Measurements from ENCODE around the gene CLEC2L. TPM values are rescaled to one million over a fixed set of nuclear protein-coding genes. Genes with fewer than 3 reads are reported as not detected.

CLEC2L gene
- total and polyA plus RNA-seq, 2 experiments from 2014 or later = not detected

DNA sequence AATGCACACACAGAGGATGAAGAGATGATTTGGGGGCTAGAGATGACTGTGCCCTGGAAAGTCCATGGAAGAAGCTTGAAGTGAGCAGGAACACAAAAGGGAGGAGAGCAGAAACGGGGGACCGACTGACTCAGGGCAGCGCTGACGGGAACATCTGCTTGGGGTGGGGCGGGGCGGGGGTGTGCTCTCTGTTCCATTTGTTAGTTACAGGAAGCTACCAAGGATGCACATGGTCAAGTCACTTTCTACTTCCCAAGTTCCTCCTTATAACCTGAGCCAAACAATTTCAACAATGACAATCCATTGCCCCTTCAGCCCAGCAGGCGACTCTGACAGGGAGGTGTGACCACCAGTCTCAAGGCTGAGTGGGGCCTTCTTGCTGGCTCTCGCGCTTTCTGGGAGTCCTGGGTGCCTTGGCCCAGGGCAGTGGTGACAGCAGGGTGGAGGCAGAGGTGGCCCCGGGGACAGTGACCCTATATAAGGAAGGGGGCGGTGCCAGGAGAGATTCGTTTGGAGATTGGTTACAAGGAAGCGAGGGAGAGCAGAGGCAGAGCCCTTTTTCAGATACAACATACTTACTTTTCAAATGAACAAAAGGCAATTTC is 39.6 kb downstream of the CLEC2L start:
- ATAC-seq (no peak), DNase-seq (ENCODE audit: low spot score) (no peak)
- Histone ChIP-seq H3K4me3 (no peak overlapping the region), H3K4me1 (ENCODE audit: insufficient read depth) (peaks cover 15% of the 10 kb centered on the region), H3K36me3 (ENCODE audit: insufficient read depth) (no peaks in the 10 kb centered on the region), H3K4me2 (no peak overlapping the region), H2AFZ (no peak overlapping the region), H3K79me2 (replicated peaks; ENCODE audit: insufficient read depth) (no peaks in the 10 kb centered on the region), H3K9me2 (ENCODE audit: insufficient read depth) (no peaks in the 10 kb centered on the region), H3K27ac (ENCODE audit: low read depth) (no peak overlapping the region), H3F3A (replicated peaks; ENCODE audit: low read depth) (no peaks in the 10 kb centered on the region), H3K27me3 (ENCODE audit: insufficient read depth) (no peaks in the 10 kb centered on the region), H4K20me1 (replicated peaks; ENCODE audit: insufficient read depth) (no peaks in the 10 kb centered on the region)
- no peak for TF ChIP-seq ZNF331 (CRISPR knock-in tag; IDR thresholded peaks at IDR 0.05; ENCODE audit: low read depth)
- no peak overlapping the region for H3K27ac Mint-ChIP-seq
- H3K4me3 Mint-ChIP-seq = no peak overlapping the region
- no peaks in the 10 kb centered on the region for H3K36me3 Mint-ChIP-seq (ENCODE audit: low read depth)
- no peaks in the 10 kb centered on the region; the same call in 1 of the 3 replicates for H3K9me3 Mint-ChIP-seq
- H3K4me1 Mint-ChIP-seq = peaks cover 18% of the 10 kb centered on the region
- H3K27me3 Mint-ChIP-seq (ENCODE audit: insufficient read depth, low read depth, poor library complexity) = peaks cover 3% of the 10 kb centered on the region

DNA sequence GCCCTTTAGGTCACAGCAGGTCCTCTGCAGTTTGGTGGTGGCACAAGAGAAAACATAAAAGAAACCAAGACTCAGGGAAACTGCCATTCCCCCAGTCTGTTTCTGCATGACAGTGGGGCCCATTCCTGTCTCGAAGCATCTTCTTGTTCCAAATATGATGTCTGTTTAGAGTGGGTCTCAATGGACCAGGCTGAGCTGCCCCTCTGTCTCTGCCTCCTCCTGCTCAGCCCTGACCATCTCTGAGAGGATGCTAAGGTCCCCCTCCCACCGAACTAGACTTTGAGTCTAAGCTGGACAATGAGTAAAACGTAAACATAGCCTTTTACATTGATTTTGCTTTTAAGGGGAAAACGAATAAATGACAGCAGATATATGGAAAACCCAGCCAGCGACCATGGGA is 40.4 kb downstream of the CLEC2L start:
- no peaks in the 10 kb centered on the region for H4K20me1 ChIP-seq (replicated peaks; ENCODE audit: insufficient read depth)
- H3K27ac Mint-ChIP-seq = no peak overlapping the region
- peaks cover 1% of the 10 kb centered on the region for H3K27me3 Mint-ChIP-seq (ENCODE audit: insufficient read depth, low read depth, poor library complexity)
- H3F3A ChIP-seq (replicated peaks; ENCODE audit: low read depth) = no peaks in the 10 kb centered on the region
- no peak overlapping the region for H3K4me3 ChIP-seq
- H2AFZ ChIP-seq = no peak overlapping the region
- no peaks in the 10 kb centered on the region; the same call in 1 of the 3 replicates for H3K9me3 Mint-ChIP-seq
- no peaks in the 10 kb centered on the region for H3K9me2 ChIP-seq (ENCODE audit: insufficient read depth)
- H3K36me3 Mint-ChIP-seq (ENCODE audit: low read depth) = no peaks in the 10 kb centered on the region
- H3K4me2 ChIP-seq = no peak overlapping the region
- peaks cover 15% of the 10 kb centered on the region for H3K4me1 ChIP-seq (ENCODE audit: insufficient read depth)
- H3K79me2 ChIP-seq (replicated peaks; ENCODE audit: insufficient read depth) = no peaks in the 10 kb centered on the region
- no peak overlapping the region for H3K27ac ChIP-seq (ENCODE audit: low read depth)
- no peaks in the 10 kb centered on the region for H3K27me3 ChIP-seq (ENCODE audit: insufficient read depth)
- H3K4me1 Mint-ChIP-seq = peaks cover 18% of the 10 kb centered on the region
- DNase-seq (ENCODE audit: low spot score) (no peak), ATAC-seq (no peak)
- TF ChIP-seq ZNF331 (CRISPR knock-in tag; IDR thresholded peaks at IDR 0.05; ENCODE audit: low read depth) (no peak), NANOG (IDR thresholded peaks at IDR 0.05; ENCODE audit: borderline replicate concordance) (no peak), EZH2phosphoT487 (IDR thresholded peaks at IDR 0.05; ENCODE audit: unreplicated experiment) (no peak), STAT1 (IDR thresholded peaks at IDR 0.05; ENCODE audit: unreplicated experiment) (no peak), POLR2AphosphoS5 (IDR thresholded peaks at IDR 0.05; ENCODE audit: low read depth) (no peak), ZNF114 (CRISPR knock-in tag; IDR thresholded peaks at IDR 0.05) (no peak), EZH2 (IDR thresholded peaks at IDR 0.05; ENCODE audit: low read depth, unreplicated experiment) (no peak), JUNB (IDR thresholded peaks at IDR 0.05; ENCODE audit: unreplicated experiment) (no peak)
- TF ChIP-seq, protein P1, sequence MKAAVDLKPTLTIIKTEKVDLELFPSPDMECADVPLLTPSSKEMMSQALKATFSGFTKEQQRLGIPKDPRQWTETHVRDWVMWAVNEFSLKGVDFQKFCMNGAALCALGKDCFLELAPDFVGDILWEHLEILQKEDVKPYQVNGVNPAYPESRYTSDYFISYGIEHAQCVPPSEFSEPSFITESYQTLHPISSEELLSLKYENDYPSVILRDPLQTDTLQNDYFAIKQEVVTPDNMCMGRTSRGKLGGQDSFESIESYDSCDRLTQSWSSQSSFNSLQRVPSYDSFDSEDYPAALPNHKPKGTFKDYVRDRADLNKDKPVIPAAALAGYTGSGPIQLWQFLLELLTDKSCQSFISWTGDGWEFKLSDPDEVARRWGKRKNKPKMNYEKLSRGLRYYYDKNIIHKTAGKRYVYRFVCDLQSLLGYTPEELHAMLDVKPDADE (IDR thresholded peaks at IDR 0.05) = no peak
- TF ChIP-seq, protein P2, sequence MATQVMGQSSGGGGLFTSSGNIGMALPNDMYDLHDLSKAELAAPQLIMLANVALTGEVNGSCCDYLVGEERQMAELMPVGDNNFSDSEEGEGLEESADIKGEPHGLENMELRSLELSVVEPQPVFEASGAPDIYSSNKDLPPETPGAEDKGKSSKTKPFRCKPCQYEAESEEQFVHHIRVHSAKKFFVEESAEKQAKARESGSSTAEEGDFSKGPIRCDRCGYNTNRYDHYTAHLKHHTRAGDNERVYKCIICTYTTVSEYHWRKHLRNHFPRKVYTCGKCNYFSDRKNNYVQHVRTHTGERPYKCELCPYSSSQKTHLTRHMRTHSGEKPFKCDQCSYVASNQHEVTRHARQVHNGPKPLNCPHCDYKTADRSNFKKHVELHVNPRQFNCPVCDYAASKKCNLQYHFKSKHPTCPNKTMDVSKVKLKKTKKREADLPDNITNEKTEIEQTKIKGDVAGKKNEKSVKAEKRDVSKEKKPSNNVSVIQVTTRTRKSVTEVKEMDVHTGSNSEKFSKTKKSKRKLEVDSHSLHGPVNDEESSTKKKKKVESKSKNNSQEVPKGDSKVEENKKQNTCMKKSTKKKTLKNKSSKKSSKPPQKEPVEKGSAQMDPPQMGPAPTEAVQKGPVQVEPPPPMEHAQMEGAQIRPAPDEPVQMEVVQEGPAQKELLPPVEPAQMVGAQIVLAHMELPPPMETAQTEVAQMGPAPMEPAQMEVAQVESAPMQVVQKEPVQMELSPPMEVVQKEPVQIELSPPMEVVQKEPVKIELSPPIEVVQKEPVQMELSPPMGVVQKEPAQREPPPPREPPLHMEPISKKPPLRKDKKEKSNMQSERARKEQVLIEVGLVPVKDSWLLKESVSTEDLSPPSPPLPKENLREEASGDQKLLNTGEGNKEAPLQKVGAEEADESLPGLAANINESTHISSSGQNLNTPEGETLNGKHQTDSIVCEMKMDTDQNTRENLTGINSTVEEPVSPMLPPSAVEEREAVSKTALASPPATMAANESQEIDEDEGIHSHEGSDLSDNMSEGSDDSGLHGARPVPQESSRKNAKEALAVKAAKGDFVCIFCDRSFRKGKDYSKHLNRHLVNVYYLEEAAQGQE (IDR thresholded peaks at IDR 0.05; ENCODE audit: unreplicated experiment) = no peak
- TF ChIP-seq, protein P3, sequence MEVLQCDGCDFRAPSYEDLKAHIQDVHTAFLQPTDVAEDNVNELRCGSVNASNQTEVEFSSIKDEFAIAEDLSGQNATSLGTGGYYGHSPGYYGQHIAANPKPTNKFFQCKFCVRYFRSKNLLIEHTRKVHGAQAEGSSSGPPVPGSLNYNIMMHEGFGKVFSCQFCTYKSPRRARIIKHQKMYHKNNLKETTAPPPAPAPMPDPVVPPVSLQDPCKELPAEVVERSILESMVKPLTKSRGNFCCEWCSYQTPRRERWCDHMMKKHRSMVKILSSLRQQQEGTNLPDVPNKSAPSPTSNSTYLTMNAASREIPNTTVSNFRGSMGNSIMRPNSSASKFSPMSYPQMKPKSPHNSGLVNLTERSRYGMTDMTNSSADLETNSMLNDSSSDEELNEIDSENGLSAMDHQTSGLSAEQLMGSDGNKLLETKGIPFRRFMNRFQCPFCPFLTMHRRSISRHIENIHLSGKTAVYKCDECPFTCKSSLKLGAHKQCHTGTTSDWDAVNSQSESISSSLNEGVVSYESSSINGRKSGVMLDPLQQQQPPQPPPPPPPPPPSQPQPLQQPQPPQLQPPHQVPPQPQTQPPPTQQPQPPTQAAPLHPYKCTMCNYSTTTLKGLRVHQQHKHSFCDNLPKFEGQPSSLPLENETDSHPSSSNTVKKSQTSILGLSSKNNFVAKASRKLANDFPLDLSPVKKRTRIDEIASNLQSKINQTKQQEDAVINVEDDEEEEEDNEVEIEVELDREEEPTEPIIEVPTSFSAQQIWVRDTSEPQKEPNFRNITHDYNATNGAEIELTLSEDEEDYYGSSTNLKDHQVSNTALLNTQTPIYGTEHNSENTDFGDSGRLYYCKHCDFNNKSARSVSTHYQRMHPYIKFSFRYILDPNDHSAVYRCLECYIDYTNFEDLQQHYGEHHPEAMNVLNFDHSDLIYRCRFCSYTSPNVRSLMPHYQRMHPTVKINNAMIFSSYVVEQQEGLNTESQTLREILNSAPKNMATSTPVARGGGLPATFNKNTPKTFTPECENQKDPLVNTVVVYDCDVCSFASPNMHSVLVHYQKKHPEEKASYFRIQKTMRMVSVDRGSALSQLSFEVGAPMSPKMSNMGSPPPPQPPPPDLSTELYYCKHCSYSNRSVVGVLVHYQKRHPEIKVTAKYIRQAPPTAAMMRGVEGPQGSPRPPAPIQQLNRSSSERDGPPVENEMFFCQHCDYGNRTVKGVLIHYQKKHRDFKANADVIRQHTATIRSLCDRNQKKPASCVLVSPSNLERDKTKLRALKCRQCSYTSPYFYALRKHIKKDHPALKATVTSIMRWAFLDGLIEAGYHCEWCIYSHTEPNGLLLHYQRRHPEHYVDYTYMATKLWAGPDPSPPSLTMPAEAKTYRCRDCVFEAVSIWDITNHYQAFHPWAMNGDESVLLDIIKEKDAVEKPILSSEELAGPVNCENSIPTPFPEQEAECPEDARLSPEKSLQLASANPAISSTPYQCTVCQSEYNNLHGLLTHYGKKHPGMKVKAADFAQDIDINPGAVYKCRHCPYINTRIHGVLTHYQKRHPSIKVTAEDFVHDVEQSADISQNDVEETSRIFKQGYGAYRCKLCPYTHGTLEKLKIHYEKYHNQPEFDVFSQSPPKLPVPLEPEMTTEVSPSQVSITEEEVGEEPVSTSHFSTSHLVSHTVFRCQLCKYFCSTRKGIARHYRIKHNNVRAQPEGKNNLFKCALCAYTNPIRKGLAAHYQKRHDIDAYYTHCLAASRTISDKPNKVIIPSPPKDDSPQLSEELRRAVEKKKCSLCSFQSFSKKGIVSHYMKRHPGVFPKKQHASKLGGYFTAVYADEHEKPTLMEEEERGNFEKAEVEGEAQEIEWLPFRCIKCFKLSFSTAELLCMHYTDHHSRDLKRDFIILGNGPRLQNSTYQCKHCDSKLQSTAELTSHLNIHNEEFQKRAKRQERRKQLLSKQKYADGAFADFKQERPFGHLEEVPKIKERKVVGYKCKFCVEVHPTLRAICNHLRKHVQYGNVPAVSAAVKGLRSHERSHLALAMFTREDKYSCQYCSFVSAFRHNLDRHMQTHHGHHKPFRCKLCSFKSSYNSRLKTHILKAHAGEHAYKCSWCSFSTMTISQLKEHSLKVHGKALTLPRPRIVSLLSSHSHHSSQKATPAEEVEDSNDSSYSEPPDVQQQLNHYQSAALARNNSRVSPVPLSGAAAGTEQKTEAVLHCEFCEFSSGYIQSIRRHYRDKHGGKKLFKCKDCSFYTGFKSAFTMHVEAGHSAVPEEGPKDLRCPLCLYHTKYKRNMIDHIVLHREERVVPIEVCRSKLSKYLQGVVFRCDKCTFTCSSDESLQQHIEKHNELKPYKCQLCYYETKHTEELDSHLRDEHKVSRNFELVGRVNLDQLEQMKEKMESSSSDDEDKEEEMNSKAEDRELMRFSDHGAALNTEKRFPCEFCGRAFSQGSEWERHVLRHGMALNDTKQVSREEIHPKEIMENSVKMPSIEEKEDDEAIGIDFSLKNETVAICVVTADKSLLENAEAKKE (CRISPR knock-in tag; IDR thresholded peaks at IDR 0.05) = no peak
- H3K4me3 Mint-ChIP-seq = no peak overlapping the region
- no peaks in the 10 kb centered on the region for H3K36me3 ChIP-seq (ENCODE audit: insufficient read depth)

Measured in GM23338 (cell line).